ENCODE measurements around the gene IDH3A. TPM values are rescaled to one million over a fixed set of nuclear protein-coding genes. Genes with fewer than 3 reads are reported as not detected.

IDH3A gene
- total RNA-seq, 1 experiment from 2014 or later = 106 TPM

GRCh38 chr15:78108300-78109084 lies 40.7 kb upstream of the IDH3A start:
- no peaks in the 10 kb centered on the region for H3K27me3 Mint-ChIP-seq (ENCODE audit: insufficient read depth, unreplicated experiment)
- CTCF ChIA-PET = interaction anchor here (0.5 to 12.7 kb wide), 54 partner anchors 9 to 1027 kb away, joined by 3 to 289 read pairs (median 4); partner anchors contain the start of gene TBC1D2B
- H3K4me1 Mint-ChIP-seq (ENCODE audit: insufficient read depth, unreplicated experiment) = no peaks in the 10 kb centered on the region
- no TSS peak for BruUV-seq (replicated peaks)
- H3K9me3 Mint-ChIP-seq (ENCODE audit: unreplicated experiment) = no peaks in the 10 kb centered on the region
- peak; percentile 90 for TF ChIP-seq CTCF (IDR thresholded peaks at IDR 0.05; ENCODE audit: unreplicated experiment)
- POLR2A ChIA-PET = interaction anchor here (0.6 to 1.7 kb wide), 8 partner anchors 15 to 1032 kb away, joined by 3 read pairs; no protein-coding TSS in a partner anchor
- intact Hi-C loops (cut with micrococcal nuclease) = loop anchor here (1.0 to 2.0 kb wide), 4 partner anchors 108 to 206 kb away; no protein-coding TSS in a partner anchor
- no peak overlapping the region for H3K27ac Mint-ChIP-seq (ENCODE audit: low read depth, unreplicated experiment)
- peak; percentile 84 for DNase-seq (ENCODE audit: unreplicated experiment)
- no peaks in the 10 kb centered on the region for H3K36me3 Mint-ChIP-seq (ENCODE audit: insufficient read depth, unreplicated experiment)
- no peak overlapping the region for H3K4me3 Mint-ChIP-seq (ENCODE audit: unreplicated experiment)

- POLR2A ChIA-PET = interaction anchor here (0.7 to 1.1 kb wide), 3 partner anchors 141 to 1033 kb away, joined by 3 read pairs; no protein-coding TSS in a partner anchor
- TF ChIP-seq CTCF (IDR thresholded peaks at IDR 0.05; ENCODE audit: unreplicated experiment) = no peak
- Mint-ChIP-seq H3K36me3 (ENCODE audit: insufficient read depth, unreplicated experiment) (no peaks in the 10 kb centered on the region), H3K27ac (ENCODE audit: low read depth, unreplicated experiment) (no peak overlapping the region), H3K9me3 (ENCODE audit: unreplicated experiment) (no peaks in the 10 kb centered on the region), H3K4me3 (ENCODE audit: unreplicated experiment) (no peak overlapping the region), H3K4me1 (ENCODE audit: insufficient read depth, unreplicated experiment) (no peaks in the 10 kb centered on the region), H3K27me3 (ENCODE audit: insufficient read depth, unreplicated experiment) (no peaks in the 10 kb centered on the region)
- no peak for DNase-seq (ENCODE audit: unreplicated experiment)
- intact Hi-C loops (cut with micrococcal nuclease) = loop anchor here (2.0 kb wide), 2 partner anchors 150 to 206 kb away; no protein-coding TSS in a partner anchor
- CTCF ChIA-PET = interaction anchor here (0.5 to 12.7 kb wide), 35 partner anchors 11 to 1546 kb away, joined by 3 to 289 read pairs (median 5); partner anchors contain the start of gene TBC1D2B
- BruUV-seq (replicated peaks) = no TSS peak
Observed at GRCh38 chr15:78109156-78109555, 40.0 kb upstream of the IDH3A start.

- ChIA-PET CTCF (interaction anchor here (0.7 to 12.7 kb wide), 16 partner anchors 9 to 314 kb away, joined by 3 to 289 read pairs (median 4); no protein-coding TSS in a partner anchor), POLR2A (no interaction called here)
- intact Hi-C loops (cut with micrococcal nuclease) = no loop called here
- Mint-ChIP-seq H3K9me3 (ENCODE audit: unreplicated experiment) (no peaks in the 10 kb centered on the region), H3K4me1 (ENCODE audit: insufficient read depth, unreplicated experiment) (no peaks in the 10 kb centered on the region), H3K27me3 (ENCODE audit: insufficient read depth, unreplicated experiment) (no peaks in the 10 kb centered on the region), H3K27ac (ENCODE audit: low read depth, unreplicated experiment) (no peak overlapping the region), H3K36me3 (ENCODE audit: insufficient read depth, unreplicated experiment) (no peaks in the 10 kb centered on the region), H3K4me3 (ENCODE audit: unreplicated experiment) (no peak overlapping the region)
- no peak for TF ChIP-seq CTCF (IDR thresholded peaks at IDR 0.05; ENCODE audit: unreplicated experiment)
- BruUV-seq (replicated peaks) = no TSS peak
- DNase-seq (ENCODE audit: unreplicated experiment) = no peak
Observed at GRCh38 chr15:78110096-78110495, 39.1 kb upstream of the IDH3A start.

- Mint-ChIP-seq H3K36me3 (ENCODE audit: insufficient read depth, unreplicated experiment) (no peaks in the 10 kb centered on the region), H3K4me1 (ENCODE audit: insufficient read depth, unreplicated experiment) (no peaks in the 10 kb centered on the region), H3K27me3 (ENCODE audit: insufficient read depth, unreplicated experiment) (no peaks in the 10 kb centered on the region), H3K4me3 (ENCODE audit: unreplicated experiment) (no peak overlapping the region), H3K9me3 (ENCODE audit: unreplicated experiment) (no peaks in the 10 kb centered on the region), H3K27ac (ENCODE audit: low read depth, unreplicated experiment) (no peak overlapping the region)
- intact Hi-C loops (cut with micrococcal nuclease) = no loop called here
- CTCF ChIA-PET = interaction anchor here (0.6 to 12.7 kb wide), 8 partner anchors 10 to 153 kb away, joined by 3 to 289 read pairs (median 4); no protein-coding TSS in a partner anchor
- POLR2A ChIA-PET = interaction anchor here (0.5 to 1.5 kb wide), 2 partner anchors 39 to 115 kb away, joined by 3 read pairs; no protein-coding TSS in a partner anchor
- no TSS peak for BruUV-seq (replicated peaks)
- TF ChIP-seq CTCF (IDR thresholded peaks at IDR 0.05; ENCODE audit: unreplicated experiment) = no peak
- no peak for DNase-seq (ENCODE audit: unreplicated experiment)
Observed at GRCh38 chr15:78110916-78111475, 38.2 kb upstream of the IDH3A start.
